ENCODE results near the gene NUP98. TPM values are rescaled to one million over a fixed set of nuclear protein-coding genes. Genes with fewer than 3 reads are reported as not detected.

The NUP98 gene
- total RNA-seq, 1 experiment from 2014 or later: 82.4 TPM

GRCh38 chr11:3735827-3736226 lies 61.5 kb downstream of the NUP98 start:
- DNase-seq (ENCODE audit: low spot score): no peak
- intact Hi-C loops (cut with micrococcal nuclease; ENCODE audit: unreplicated experiment): no loop called here

GRCh38 chr11:3732671-3733436 lies 64.5 kb downstream of the NUP98 start:
- no TSS peak for BruUV-seq (replicated peaks)
- H3K36me3 ChIP-seq (ENCODE audit: insufficient read depth, low read length, poor library complexity, severe bottlenecking): peaks cover 49% of the 10 kb centered on the region
- ChIA-PET POLR2A (ENCODE audit: low non-redundant PET) (no interaction called here), CTCF (no interaction called here)
- H3K4me1 ChIP-seq (ENCODE audit: insufficient read depth, low read length, poor library complexity, severe bottlenecking): no peaks in the 10 kb centered on the region
- DNase-seq (ENCODE audit: low spot score): no peak
- TF ChIP-seq CTCF (conservative IDR thresholded peaks at IDR 0.05; ENCODE audit: low read depth, low read length): no peak
- H3K9me3 ChIP-seq (ENCODE audit: low read depth, low read length, poor library complexity, severe bottlenecking): no peaks in the 10 kb centered on the region
- no peaks in the 10 kb centered on the region for H3K27me3 ChIP-seq (replicated peaks; ENCODE audit: insufficient read depth, low read depth, low read length, poor library complexity)
- intact Hi-C loops (cut with micrococcal nuclease; ENCODE audit: unreplicated experiment): no loop called here
- no peak overlapping the region for H3K27ac ChIP-seq (ENCODE audit: low read depth, low read length, poor library complexity, severe bottlenecking)
- H3K4me3 ChIP-seq (ENCODE audit: low read depth, low read length, poor library complexity, severe bottlenecking): no peak overlapping the region

More at GRCh38 chr11:3735827-3736226, 61.5 kb downstream of the NUP98 start:
- TF ChIP-seq CTCF (conservative IDR thresholded peaks at IDR 0.05; ENCODE audit: low read depth, low read length) (no peak), EZH2 (IDR thresholded peaks at IDR 0.05; ENCODE audit: borderline replicate concordance, low read depth, low read length, poor library complexity, severe bottlenecking) (no peak)
- Histone ChIP-seq H3K4me3 (ENCODE audit: low read depth, low read length, poor library complexity, severe bottlenecking) (no peak overlapping the region), H3K36me3 (ENCODE audit: insufficient read depth, low read length, poor library complexity, severe bottlenecking) (peaks cover 50% of the 10 kb centered on the region), H3K4me1 (ENCODE audit: insufficient read depth, low read length, poor library complexity, severe bottlenecking) (no peaks in the 10 kb centered on the region), H3K27ac (ENCODE audit: low read depth, low read length, poor library complexity, severe bottlenecking) (no peak overlapping the region), H3K27me3 (replicated peaks; ENCODE audit: insufficient read depth, low read depth, low read length, poor library complexity) (no peaks in the 10 kb centered on the region), H3K9me3 (ENCODE audit: low read depth, low read length, poor library complexity, severe bottlenecking) (no peaks in the 10 kb centered on the region)
- BruUV-seq (replicated peaks): no TSS peak
- ChIA-PET CTCF (no interaction called here), POLR2A (ENCODE audit: low non-redundant PET) (no interaction called here)

GRCh38 chr11:3723014-3723708 lies 74.2 kb downstream of the NUP98 start:
- peak overlapping the region; percentile 68 for H3K27ac ChIP-seq (ENCODE audit: low read depth, low read length, poor library complexity, severe bottlenecking)
- ChIA-PET POLR2A (ENCODE audit: low non-redundant PET) (no interaction called here), CTCF (no interaction called here)
- H3K9me3 ChIP-seq (ENCODE audit: low read depth, low read length, poor library complexity, severe bottlenecking): no peaks in the 10 kb centered on the region
- H3K4me3 ChIP-seq (ENCODE audit: low read depth, low read length, poor library complexity, severe bottlenecking): no peak overlapping the region
- intact Hi-C loops (cut with micrococcal nuclease; ENCODE audit: unreplicated experiment): loop anchor here (10.0 kb wide), 1 partner anchor 52 kb away; no protein-coding TSS in a partner anchor
- H3K36me3 ChIP-seq (ENCODE audit: insufficient read depth, low read length, poor library complexity, severe bottlenecking): peaks cover 71% of the 10 kb centered on the region
- TF ChIP-seq CTCF (conservative IDR thresholded peaks at IDR 0.05; ENCODE audit: low read depth, low read length): no peak
- no TSS peak for BruUV-seq (replicated peaks)
- DNase-seq (ENCODE audit: low spot score): peak; percentile 84
- peaks cover 7% of the 10 kb centered on the region for H3K4me1 ChIP-seq (ENCODE audit: insufficient read depth, low read length, poor library complexity, severe bottlenecking)
- H3K27me3 ChIP-seq (replicated peaks; ENCODE audit: insufficient read depth, low read depth, low read length, poor library complexity): no peaks in the 10 kb centered on the region

All from A673 (cell line).